ENCODE data around the gene DNM3. TPM values are rescaled to one million over a fixed set of nuclear protein-coding genes. Genes with fewer than 3 reads are reported as not detected.
"Not testable (repeated sequence)": the region's sequence is repeated elsewhere in the genome, so short reads cannot be mapped to it uniquely, and the experiment has no call there.

Gene DNM3
- total RNA-seq, 1 donor from 2014 or later, result 15.4 TPM

DNA sequence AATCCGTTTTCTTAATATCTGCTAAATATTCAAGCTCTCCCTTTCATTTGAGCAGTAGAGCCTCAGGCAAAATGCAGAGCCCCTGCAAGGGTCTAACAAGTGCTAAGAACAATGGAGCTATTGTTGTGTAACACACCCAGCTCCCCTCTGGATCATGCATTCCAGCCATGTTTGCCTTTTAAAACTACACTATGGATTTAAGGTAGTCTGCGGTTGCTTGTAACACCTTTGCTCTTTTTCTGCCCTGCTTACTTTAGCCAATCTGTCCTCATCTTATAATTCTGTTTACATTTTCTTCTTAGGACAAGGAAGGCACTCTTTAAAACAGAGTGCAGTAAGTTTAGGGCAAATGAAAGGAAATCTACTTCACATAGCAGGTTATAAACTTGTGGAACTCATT lies 519.2 kb downstream of the DNM3 start:
- no peak overlapping the region for H3K27ac ChIP-seq
- H3K4me1 ChIP-seq, result peaks cover 30% of the 10 kb centered on the region
- TF ChIP-seq CTCF (IDR thresholded peaks at IDR 0.05), result no peak
- no peak for ATAC-seq
- intact Hi-C loops (cut with DNase I), result no loop called here
- no peak for DNase-seq
- no peaks in the 10 kb centered on the region for H3K36me3 ChIP-seq
- no peaks in the 10 kb centered on the region for H3K27me3 ChIP-seq
- no peak overlapping the region for H3K4me3 ChIP-seq
- H3K9me3 ChIP-seq, result no peaks in the 10 kb centered on the region

GRCh38 chr1:172360985-172361384 lies 519.7 kb downstream of the DNM3 start:
- Histone ChIP-seq H3K4me1 (peaks cover 30% of the 10 kb centered on the region), H3K27me3 (no peaks in the 10 kb centered on the region), H3K9me3 (no peaks in the 10 kb centered on the region), H3K4me3 (no peak overlapping the region), H3K36me3 (no peaks in the 10 kb centered on the region), H3K27ac (no peak overlapping the region)
- TF ChIP-seq CTCF (IDR thresholded peaks at IDR 0.05), result no peak
- intact Hi-C loops (cut with DNase I), result no loop called here
- ATAC-seq (no peak), DNase-seq (no peak)

GRCh38 chr1:172363852-172364251 lies 522.6 kb downstream of the DNM3 start:
- no peak overlapping the region for H3K4me3 ChIP-seq
- H3K27me3 ChIP-seq, result no peaks in the 10 kb centered on the region
- no peak overlapping the region for H3K27ac ChIP-seq
- no peak for ATAC-seq
- intact Hi-C loops (cut with DNase I), result no loop called here
- TF ChIP-seq CTCF (IDR thresholded peaks at IDR 0.05), result no peak
- H3K36me3 ChIP-seq, result no peaks in the 10 kb centered on the region
- peaks cover 16% of the 10 kb centered on the region for H3K4me1 ChIP-seq
- no peaks in the 10 kb centered on the region for H3K9me3 ChIP-seq
- no peak for DNase-seq

DNA sequence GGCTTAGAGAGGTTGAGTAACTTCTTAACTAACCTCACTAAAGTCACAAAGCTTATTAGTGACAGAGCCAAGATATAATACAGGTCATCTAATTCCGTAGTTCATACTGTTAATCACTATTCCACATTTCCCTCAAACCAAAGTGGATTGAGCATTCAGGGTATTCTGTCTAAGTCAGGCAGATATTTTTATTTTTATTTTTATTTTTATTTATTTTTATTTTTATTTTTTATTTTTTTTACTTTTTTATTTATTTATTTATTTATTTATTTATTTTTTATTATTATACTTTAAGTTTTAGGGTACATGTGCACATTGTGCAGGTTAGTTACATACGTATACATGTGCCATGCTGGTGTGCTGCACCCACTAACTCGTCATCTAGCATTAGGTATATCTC lies 530.3 kb downstream of the DNM3 start:
- not testable (repeated sequence) for ATAC-seq, H3K9me3 ChIP-seq, H3K36me3 ChIP-seq

DNA sequence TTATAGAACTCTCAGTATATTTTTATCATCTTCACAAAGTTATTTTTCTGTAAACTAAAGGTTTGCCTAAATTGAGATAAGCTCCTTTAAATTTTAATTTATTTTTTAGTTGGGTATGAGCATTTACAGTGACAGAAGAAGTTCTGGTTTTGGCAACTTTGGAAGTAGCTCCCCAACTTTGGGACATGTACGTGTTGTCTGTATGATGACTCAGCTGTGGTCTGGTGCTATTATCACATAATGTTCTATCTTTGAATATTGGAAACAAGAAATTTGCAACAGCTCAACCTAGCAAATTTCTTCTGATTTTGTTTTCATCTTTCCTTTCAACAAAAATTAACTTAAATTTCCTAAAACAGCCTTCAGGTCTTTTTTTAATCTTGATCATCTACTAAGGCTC lies 532.6 kb downstream of the DNM3 start:
- Histone ChIP-seq H3K4me3 (no peak overlapping the region), H3K27me3 (no peaks in the 10 kb centered on the region), H3K9me3 (no peaks in the 10 kb centered on the region), H3K27ac (no peak overlapping the region), H3K4me1 (no peaks in the 10 kb centered on the region), H3K36me3 (no peaks in the 10 kb centered on the region)
- DNase-seq (no peak), ATAC-seq (no peak)
- intact Hi-C loops (cut with DNase I), result no loop called here
- no peak for TF ChIP-seq CTCF (IDR thresholded peaks at IDR 0.05)

More for the DNA sequence above, 530.3 kb downstream of the DNM3 start:
- DNase-seq; H3K27ac ChIP-seq; intact Hi-C loops (cut with DNase I); H3K4me1 ChIP-seq; H3K27me3 ChIP-seq; H3K4me3 ChIP-seq: not testable (repeated sequence)

DNA sequence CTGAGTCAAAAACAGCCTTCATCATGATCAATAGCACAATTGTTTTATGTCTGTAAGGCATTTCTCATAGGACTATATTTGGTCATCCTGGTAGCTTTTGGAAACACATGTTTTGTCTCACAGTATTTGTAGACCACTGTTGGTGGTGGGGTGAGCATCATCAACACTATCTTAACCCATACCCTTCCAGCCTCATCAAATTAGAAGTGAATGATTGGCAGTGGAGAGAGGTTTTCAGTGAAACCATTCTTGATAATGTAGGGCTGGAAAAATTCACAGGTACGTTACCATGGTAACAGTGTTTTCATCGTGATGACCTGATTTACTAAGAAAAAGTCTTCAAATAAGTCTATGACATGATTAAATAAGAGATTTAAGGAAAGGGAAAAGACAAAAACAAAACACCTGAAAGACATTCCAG lies 533.9 kb downstream of the DNM3 start:
- Histone ChIP-seq H3K9me3 (no peaks in the 10 kb centered on the region), H3K36me3 (no peaks in the 10 kb centered on the region), H3K4me1 (peaks cover 1% of the 10 kb centered on the region), H3K4me3 (no peak overlapping the region), H3K27ac (no peak overlapping the region), H3K27me3 (no peaks in the 10 kb centered on the region)
- TF ChIP-seq CTCF (IDR thresholded peaks at IDR 0.05), result no peak
- DNase-seq, result no peak
- no peak for ATAC-seq
- intact Hi-C loops (cut with DNase I), result no loop called here

Measured in upper lobe of right lung (tissue), 1 donor.